ENCODE results near the gene CCDC57. TPM values are rescaled to one million over a fixed set of nuclear protein-coding genes. Genes with fewer than 3 reads are reported as not detected.

The CCDC57 gene
- total and polyA plus RNA-seq, 11 donors = 4.3 to 17.6 (median 9.5) TPM

DNA sequence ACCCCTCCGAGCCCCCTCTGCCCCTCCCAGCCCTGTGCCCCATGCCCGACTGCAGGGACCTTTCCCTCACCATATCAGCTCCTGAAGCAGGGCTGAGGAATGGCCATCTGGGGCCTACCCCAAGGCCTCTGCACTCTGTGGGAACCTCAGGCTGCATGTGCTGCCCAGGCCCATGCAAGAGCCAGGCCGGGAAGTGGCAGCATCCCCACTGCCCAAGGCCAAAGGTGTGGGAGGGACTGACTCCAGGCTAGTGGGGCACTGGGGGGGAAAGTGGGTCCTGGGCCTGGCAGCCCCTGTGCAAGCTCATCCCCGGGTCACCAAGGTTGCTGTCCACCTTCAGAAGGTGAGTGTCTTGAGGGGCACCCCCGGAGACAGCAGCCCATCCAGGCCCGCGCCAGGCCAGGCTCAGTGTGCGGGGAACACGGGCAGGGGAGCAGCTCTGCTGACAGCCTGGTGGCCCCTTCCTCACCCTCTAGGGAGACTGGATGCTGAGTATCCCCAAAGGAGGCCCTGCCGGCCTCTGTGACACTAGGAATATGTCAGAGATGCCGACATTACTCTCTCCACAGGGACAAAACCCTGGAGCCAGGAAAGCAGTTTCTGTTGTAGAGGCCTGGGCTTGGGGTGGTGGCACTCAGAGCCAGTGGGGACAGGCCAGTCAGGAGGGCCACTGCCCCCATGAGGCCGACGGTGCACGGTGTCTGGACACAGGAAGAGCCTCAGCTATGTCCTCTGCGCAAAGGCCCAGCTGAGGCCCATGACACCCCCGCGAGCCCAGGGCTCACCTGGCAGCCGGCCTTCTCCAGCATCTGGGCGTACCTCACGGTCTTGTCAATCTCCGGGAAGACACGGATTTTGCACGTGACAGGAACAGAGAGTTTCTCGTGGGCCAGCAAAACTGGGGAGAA, 150.3 kb downstream of the CCDC57 start:
- no peaks in the 10 kb centered on the region for H3K9me3 ChIP-seq
- DNase-seq (peak in 2 of 5 donors; percentile 17 to 35), ATAC-seq (no peak)
- H3K4me3 ChIP-seq = no peak overlapping the region
- 79 to 85% (median 81%) methylated on average over 10 to 24 of the region's 24 CpGs for WGBS, 4 donors
- peaks cover 0 to 65% (median 50%) of the 10 kb centered on the region in 9 donors for H3K36me3 ChIP-seq
- TF ChIP-seq, protein P1, sequence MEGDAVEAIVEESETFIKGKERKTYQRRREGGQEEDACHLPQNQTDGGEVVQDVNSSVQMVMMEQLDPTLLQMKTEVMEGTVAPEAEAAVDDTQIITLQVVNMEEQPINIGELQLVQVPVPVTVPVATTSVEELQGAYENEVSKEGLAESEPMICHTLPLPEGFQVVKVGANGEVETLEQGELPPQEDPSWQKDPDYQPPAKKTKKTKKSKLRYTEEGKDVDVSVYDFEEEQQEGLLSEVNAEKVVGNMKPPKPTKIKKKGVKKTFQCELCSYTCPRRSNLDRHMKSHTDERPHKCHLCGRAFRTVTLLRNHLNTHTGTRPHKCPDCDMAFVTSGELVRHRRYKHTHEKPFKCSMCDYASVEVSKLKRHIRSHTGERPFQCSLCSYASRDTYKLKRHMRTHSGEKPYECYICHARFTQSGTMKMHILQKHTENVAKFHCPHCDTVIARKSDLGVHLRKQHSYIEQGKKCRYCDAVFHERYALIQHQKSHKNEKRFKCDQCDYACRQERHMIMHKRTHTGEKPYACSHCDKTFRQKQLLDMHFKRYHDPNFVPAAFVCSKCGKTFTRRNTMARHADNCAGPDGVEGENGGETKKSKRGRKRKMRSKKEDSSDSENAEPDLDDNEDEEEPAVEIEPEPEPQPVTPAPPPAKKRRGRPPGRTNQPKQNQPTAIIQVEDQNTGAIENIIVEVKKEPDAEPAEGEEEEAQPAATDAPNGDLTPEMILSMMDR (IDR thresholded peaks at IDR 0.05) = no peak
- no peak for TF ChIP-seq POLR2A (IDR thresholded peaks at IDR 0.05)
- peaks cover 0 to 27% (median 19%) of the 10 kb centered on the region in 12 donors for H3K4me1 ChIP-seq
- intact Hi-C loops (cut with DNase I) = no loop called here
- H3K27me3 ChIP-seq = no peaks in the 10 kb centered on the region
- no peak overlapping the region for H3K27ac ChIP-seq

DNA sequence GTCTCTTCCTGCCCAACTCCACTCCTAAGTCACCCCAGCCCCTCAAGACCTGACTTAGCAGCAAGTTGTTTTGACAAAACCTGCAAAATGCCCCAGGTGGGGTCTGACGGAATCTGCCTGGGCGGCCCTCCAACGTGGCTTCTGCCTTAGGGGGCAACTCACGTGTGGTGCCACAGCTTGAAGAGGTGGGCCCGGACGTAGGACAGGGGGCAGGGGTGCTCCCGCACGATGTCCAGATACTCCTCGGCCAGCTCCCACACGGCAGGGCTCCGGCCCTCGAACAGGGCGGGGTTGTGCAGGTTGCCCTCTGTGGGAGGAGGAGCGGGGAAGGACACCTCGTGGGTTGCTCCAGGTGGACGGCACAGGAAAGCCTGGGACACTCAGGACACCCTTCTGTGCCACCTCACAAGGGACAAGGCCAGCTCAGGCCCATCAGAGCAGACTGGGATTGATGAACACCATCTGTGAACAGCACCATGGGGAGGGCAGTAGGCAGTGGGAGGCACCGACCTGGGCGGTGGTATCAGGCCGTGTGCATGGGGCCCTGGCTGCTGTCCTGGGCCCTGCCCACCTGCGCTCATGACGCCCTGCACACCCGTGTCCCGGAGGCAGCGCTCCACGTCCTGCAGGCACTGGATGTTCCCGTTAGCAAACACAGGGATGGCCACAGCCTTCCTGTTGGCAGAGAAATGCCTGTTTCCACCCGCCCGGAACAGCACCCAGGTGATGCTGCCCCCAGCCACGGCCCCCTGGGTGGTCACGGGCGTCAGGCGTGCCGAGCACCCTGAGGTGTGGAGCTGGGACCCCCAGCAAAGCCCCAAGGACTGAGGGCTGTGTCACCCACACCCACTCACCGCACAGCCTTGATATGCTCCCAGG, 151.4 kb downstream of the CCDC57 start:
- 82 to 89% (median 88%) methylated on average over 17 to 34 of the region's 34 CpGs for WGBS, 4 donors
- DNase-seq = peak in 2 of 5 donors; percentile 24 to 63
- H3K4me1 ChIP-seq = peaks cover 0 to 23% (median 15%) of the 10 kb centered on the region in 12 donors
- peaks cover 0 to 76% (median 59%) of the 10 kb centered on the region in 9 donors for H3K36me3 ChIP-seq
- intact Hi-C loops (cut with DNase I) = no loop called here
- H3K27me3 ChIP-seq = no peaks in the 10 kb centered on the region
- ATAC-seq = no peak
- TF ChIP-seq, protein P1 (IDR thresholded peaks at IDR 0.05) = no peak
- no peak for TF ChIP-seq POLR2A (IDR thresholded peaks at IDR 0.05)
- no peak overlapping the region for H3K27ac ChIP-seq
- no peaks in the 10 kb centered on the region for H3K9me3 ChIP-seq
- H3K4me3 ChIP-seq = no peak overlapping the region

DNA sequence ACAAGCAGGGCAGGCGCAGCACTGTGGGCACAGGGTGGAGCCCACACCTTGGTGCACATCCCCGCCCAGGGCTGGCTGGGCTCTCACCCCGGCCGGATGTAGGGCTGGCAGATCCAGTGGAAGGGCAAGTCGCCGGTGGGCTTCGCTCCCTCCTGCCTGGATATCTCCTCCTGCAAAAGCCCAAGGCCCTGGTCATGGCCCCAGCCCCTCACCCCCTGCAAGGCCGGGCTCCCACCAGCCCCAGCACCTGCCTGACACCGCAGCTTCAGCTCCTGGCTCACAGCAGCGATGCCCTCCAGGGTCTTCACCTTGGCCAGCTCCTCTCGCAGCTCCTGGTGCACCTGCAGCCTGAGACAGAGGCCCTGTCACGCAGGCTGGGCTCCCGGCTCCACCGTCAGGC, 152.0 kb downstream of the CCDC57 start:
- no peak for ATAC-seq

More for the DNA sequence above, 152.0 kb downstream of the CCDC57 start:
- no peak for TF ChIP-seq POLR2A (IDR thresholded peaks at IDR 0.05)
- TF ChIP-seq, protein P1 (IDR thresholded peaks at IDR 0.05) = no peak
- WGBS, 4 donors = 86 to 100% (median 89%) methylated on average over 8 to 14 of the region's 14 CpGs
- Histone ChIP-seq H3K9me3 (no peaks in the 10 kb centered on the region), H3K36me3 (peaks cover 0 to 83% (median 66%) of the 10 kb centered on the region in 9 donors), H3K27me3 (no peaks in the 10 kb centered on the region), H3K4me3 (no peak overlapping the region), H3K4me1 (peaks cover 0 to 17% (median 11%) of the 10 kb centered on the region in 12 donors), H3K27ac (no peak overlapping the region)
- DNase-seq = peak in 1 of 5 donors; percentile 48
- intact Hi-C loops (cut with DNase I) = no loop called here

All from heart left ventricle (tissue), 16 donors.